ENCODE data around the gene CCDC152.

CCDC152 gene

DNA sequence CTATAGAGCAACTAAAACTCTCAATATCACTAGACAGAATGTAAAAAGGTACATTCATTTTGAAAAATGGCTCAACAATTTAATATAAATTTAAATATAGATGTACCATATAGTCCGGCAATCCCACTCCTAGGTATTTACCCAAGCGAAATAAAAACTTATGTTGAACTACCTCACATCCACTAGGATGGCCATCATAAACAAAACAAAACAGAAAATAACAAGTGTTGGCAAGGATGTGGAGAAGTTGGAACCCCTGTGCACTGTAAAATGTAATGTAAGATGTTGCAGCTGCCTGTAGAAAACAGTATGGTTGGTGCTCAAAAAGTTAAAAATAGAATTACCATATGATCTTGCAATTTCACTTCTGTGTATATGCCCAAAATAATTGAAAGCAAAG, 91.9 kb downstream of the CCDC152 start:
- TF ChIP-seq, protein P1, sequence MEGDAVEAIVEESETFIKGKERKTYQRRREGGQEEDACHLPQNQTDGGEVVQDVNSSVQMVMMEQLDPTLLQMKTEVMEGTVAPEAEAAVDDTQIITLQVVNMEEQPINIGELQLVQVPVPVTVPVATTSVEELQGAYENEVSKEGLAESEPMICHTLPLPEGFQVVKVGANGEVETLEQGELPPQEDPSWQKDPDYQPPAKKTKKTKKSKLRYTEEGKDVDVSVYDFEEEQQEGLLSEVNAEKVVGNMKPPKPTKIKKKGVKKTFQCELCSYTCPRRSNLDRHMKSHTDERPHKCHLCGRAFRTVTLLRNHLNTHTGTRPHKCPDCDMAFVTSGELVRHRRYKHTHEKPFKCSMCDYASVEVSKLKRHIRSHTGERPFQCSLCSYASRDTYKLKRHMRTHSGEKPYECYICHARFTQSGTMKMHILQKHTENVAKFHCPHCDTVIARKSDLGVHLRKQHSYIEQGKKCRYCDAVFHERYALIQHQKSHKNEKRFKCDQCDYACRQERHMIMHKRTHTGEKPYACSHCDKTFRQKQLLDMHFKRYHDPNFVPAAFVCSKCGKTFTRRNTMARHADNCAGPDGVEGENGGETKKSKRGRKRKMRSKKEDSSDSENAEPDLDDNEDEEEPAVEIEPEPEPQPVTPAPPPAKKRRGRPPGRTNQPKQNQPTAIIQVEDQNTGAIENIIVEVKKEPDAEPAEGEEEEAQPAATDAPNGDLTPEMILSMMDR (IDR thresholded peaks at IDR 0.05; ENCODE audit: low read depth, low read length), result no peak
- no peaks in the 10 kb centered on the region for H3K9me3 ChIP-seq (ENCODE audit: severe bottlenecking)
- H3K4me3 ChIP-seq (ENCODE audit: low read depth, low read length), result no peak overlapping the region
- H3K27me3 ChIP-seq (ENCODE audit: insufficient read depth, low read depth, severe bottlenecking), result peaks cover 33% of the 10 kb centered on the region
- H3K27ac ChIP-seq, result no peak overlapping the region
- DNase-seq, result no peak
- no peaks in the 10 kb centered on the region for H3K36me3 ChIP-seq

DNA sequence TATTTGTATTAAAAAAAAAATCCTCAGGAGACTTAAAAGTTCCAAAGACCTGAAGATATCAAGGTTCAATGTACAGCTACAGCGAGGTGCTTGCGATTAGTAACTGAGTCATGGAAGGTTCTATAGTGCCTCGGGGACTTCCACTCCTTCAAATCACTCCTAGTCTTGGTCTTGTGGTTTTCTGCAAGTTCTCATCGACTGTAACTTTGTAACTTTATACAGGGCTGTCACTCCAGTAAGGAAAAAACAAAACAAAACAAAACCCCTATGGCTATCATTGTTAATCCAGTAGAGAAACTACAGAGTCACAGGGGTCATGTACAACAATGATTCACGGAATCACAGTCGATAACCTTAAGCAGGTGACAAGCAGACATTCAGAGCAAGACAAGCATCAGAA, 94.9 kb downstream of the CCDC152 start:
- TF ChIP-seq, protein P1 (IDR thresholded peaks at IDR 0.05; ENCODE audit: low read depth, low read length), result no peak
- H3K9me3 ChIP-seq (ENCODE audit: severe bottlenecking), result no peaks in the 10 kb centered on the region
- H3K27me3 ChIP-seq (ENCODE audit: insufficient read depth, low read depth, severe bottlenecking), result peaks cover 37% of the 10 kb centered on the region
- H3K36me3 ChIP-seq, result no peaks in the 10 kb centered on the region
- no peak for DNase-seq
- no peak overlapping the region for H3K27ac ChIP-seq
- no peak overlapping the region for H3K4me3 ChIP-seq (ENCODE audit: low read depth, low read length)

Data from WERI-Rb-1 (cell line).